ENCODE measurements around the gene EDA. TPM values are rescaled to one million over a fixed set of nuclear protein-coding genes. Genes with fewer than 3 reads are reported as not detected.

The EDA gene
- total and polyA plus RNA-seq, 2 of the 13 experiments (the other 11 are each of a cell fraction or from before 2014, with no cell fraction given) = 8.8 to 11.2 TPM

GRCh38 chrX:70029863-70030262 lies 413.9 kb downstream of the EDA start (continued):
- no peak for TF ChIP-seq CTCF (CRISPR knock-in tag; IDR thresholded peaks at IDR 0.05)
- TF ChIP-seq ZNF34 (CRISPR knock-in tag; IDR thresholded peaks at IDR 0.05; ENCODE audit: borderline replicate concordance) = no peak
- no peak for TF ChIP-seq ARNTL (CRISPR knock-in tag; IDR thresholded peaks at IDR 0.05)
- no peak for TF ChIP-seq TBX3 (IDR thresholded peaks at IDR 0.05; ENCODE audit: borderline replicate concordance)
- no peak for TF ChIP-seq FIP1L1 (IDR thresholded peaks at IDR 0.05; ENCODE audit: borderline replicate concordance, insufficient read depth, low read depth, low read length)
- TF ChIP-seq ZSCAN22 (CRISPR knock-in tag; IDR thresholded peaks at IDR 0.05) = no peak
- TF ChIP-seq ZNF652 (CRISPR knock-in tag; IDR thresholded peaks at IDR 0.05; ENCODE audit: borderline replicate concordance, low read depth) = no peak
- TF ChIP-seq ZBTB2 (CRISPR knock-in tag; IDR thresholded peaks at IDR 0.05; ENCODE audit: low read depth) = no peak
- no peak for TF ChIP-seq ZNF160 (CRISPR knock-in tag; IDR thresholded peaks at IDR 0.05)
- TF ChIP-seq SRY (CRISPR knock-in tag; IDR thresholded peaks at IDR 0.05) = no peak

DNA sequence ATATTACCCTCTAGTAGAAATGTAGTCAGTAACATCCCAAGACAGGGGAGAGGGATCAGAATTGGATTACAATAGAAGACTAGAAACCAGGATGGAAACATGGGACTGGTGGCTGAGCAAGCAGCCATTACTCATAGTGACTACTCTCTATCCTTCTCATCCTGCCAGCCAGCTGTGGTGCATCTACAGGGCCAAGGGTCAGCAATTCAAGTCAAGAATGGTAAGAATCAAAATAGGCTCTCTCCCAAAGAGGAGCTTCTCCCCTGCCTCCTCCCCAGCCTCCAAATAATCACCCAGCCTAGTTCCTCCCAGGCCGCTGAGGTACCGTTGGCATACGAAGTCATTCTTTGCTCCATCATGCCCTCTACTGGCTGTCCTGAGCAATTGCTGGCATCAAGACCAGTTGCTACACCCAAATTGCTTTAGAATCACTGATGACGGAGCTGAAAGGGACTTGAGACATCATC lies 414.4 kb downstream of the EDA start:
- Histone ChIP-seq H3K4me2 (ENCODE audit: low read depth, low read length) (no peak overlapping the region), H4K20me1 (ENCODE audit: insufficient read depth, low read length) (no peaks in the 10 kb centered on the region), H3K27ac (ENCODE audit: extremely low read length, insufficient read depth, low read length) (no peak overlapping the region), H3K27me3 (ENCODE audit: control insufficient read depth in 1 of 2, insufficient read depth in 2 of 2, low read length in 2 of 2) (no peaks in the 10 kb centered on the region), H3K4me1 (ENCODE audit: insufficient read depth, low read length) (no peaks in the 10 kb centered on the region), H2AFZ (ENCODE audit: low read length) (no peak overlapping the region), H3K9ac (ENCODE audit: insufficient read depth, low read depth, low read length) (no peak overlapping the region), H3K36me3 (replicated peaks in 1 of 2; ENCODE audit: control insufficient read depth in 1 of 2, insufficient read depth in 2 of 2, low read length in 2 of 2) (no peaks in the 10 kb centered on the region), H3K9me3 (ENCODE audit: low read length) (no peaks in the 10 kb centered on the region), H3K79me2 (ENCODE audit: insufficient read depth, low read length) (no peaks in the 10 kb centered on the region), H3K4me3 (replicated peaks in 1 of 3; ENCODE audit: insufficient read depth in 1 of 3, low read depth in 2 of 3, low read length in 3 of 3) (no peak overlapping the region)
- WGBS (ENCODE audit: low lambda C conversion rate) = 27% methylated on average over 4 of the region's 4 CpGs
- intact Hi-C loops (cut with micrococcal nuclease; ENCODE audit: unreplicated experiment) (loop anchor here (1.0 to 5.0 kb wide), 4 partner anchors 67 to 538 kb away; no protein-coding TSS in a partner anchor), in situ Hi-C loops (cut with HindIII; ENCODE audit: extremely low pct_ligation_motif_present, low pct_unique_long_range_greater_than_20kb) (loop anchor here (5.0 to 10.0 kb wide), 2 partner anchors 64 to 538 kb away; no protein-coding TSS in a partner anchor)
- no TSS peak for BruUV-seq (replicated peaks)
- FAIRE-seq (peak; percentile 81), DNase-seq (ENCODE audit: low spot score) (peak; percentile 7), ATAC-seq (peak; percentile 71)
- CTCF ChIA-PET (ENCODE audit: low intra/inter-chr PET ratio, low total read pairs) = interaction anchor here (1.3 kb wide), 1 partner anchor 537 kb away, joined by 8 read pairs; no protein-coding TSS in a partner anchor
- POLR2A ChIA-PET = interaction anchor here (1.3 kb wide), 1 partner anchor 492 kb away, joined by 3 read pairs; no protein-coding TSS in a partner anchor
- no peak for TF ChIP-seq ZBTB8A (CRISPR knock-in tag; IDR thresholded peaks at IDR 0.05; ENCODE audit: borderline replicate concordance, low read depth)
- no peak for TF ChIP-seq ZNF326 (CRISPR knock-in tag; IDR thresholded peaks at IDR 0.05; ENCODE audit: borderline replicate concordance)
- no peak for TF ChIP-seq KLF11 (CRISPR knock-in tag; IDR thresholded peaks at IDR 0.05)
- TF ChIP-seq ZNF883 (CRISPR knock-in tag; IDR thresholded peaks at IDR 0.05; ENCODE audit: not compliant biosample characterization) = no peak
- TF ChIP-seq CTCF (CRISPR knock-in tag; IDR thresholded peaks at IDR 0.05) = peak; percentile 82
- TF ChIP-seq MEIS1 (CRISPR knock-in tag; IDR thresholded peaks at IDR 0.05; ENCODE audit: borderline replicate concordance) = no peak
- TF ChIP-seq NRL (CRISPR knock-in tag; IDR thresholded peaks at IDR 0.05; ENCODE audit: borderline replicate concordance) = no peak
- TF ChIP-seq ERF (CRISPR knock-in tag; IDR thresholded peaks at IDR 0.05) = no peak
- TF ChIP-seq SAFB2 (CRISPR knock-in tag; IDR thresholded peaks at IDR 0.05; ENCODE audit: borderline replicate concordance, low read depth) = no peak
- TF ChIP-seq RAD21 (CRISPR knock-in tag; IDR thresholded peaks at IDR 0.05) = peak; percentile 31; the same call in 1 of the 2 replicates
